GM19099 (cell line): ENCODE results near the gene DHRS9.

Source experiments
- POLR2A ChIP-seq: IDR thresholded peaks from 3 replicates; pipeline ENCODE4 v1.6.1; 2011; ENCODE audit warnings: low read depth; ENCODE audit not compliant: insufficient read length; ENCODE audit errors: extremely low read depth

The DHRS9 gene

GRCh38 chr2:169137924-169138323 lies 68.6 kb downstream of the DHRS9 start:
- no peak for TF ChIP-seq POLR2A

DNA sequence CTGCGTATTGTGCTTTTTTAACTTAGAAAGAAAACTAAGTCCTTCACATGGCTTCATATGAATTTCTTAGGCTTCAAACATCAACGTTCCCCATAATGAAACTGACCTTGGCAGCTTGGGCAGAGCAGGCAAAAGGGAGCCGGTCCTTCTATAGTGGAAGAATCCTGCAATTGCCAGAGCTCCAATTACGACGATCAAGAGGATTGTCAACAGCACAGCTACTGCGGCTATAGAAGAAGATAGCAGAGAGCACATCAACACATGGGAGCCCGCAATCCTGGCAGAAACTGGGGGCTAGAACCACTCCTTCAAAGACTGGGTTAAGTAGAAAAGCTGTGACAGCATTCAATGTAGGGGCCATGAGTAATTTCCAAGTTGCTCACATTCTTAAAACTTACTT lies 69.8 kb downstream of the DHRS9 start:
- TF ChIP-seq POLR2A: no peak

- no peak for TF ChIP-seq POLR2A
These were observed 70.8 kb downstream of the DHRS9 start for GRCh38 chr2:169139993-169140767.

GRCh38 chr2:169141713-169142352 lies 72.5 kb downstream of the DHRS9 start:
- no peak for TF ChIP-seq POLR2A

DNA sequence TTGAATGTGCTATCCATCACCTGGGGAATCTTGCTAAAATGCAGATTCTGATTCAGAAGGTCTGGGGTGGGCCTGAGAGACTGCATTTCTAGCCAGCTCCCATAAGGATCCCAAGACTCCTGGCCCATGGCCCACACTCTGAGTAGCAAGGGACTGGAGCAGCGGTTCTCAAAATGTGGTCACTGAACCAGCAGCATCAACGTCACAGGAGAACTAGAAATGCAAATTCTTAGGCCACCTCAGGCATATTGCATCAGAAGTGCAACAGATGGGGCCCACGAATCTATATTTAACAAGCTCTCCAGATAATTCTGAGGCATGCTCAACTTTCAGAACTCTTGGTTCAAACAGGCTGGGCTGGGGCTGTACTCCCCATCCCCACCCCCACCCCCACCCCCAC lies 74.6 kb downstream of the DHRS9 start:
- TF ChIP-seq POLR2A: no peak
